Activated T-helper 17 cell treated with anti-CD3 and anti-CD28 coated beads, Interleukin-2, amount 50 U/mL, for 72 hours (primary cell): ENCODE measurements around the gene CR2. TPM values are rescaled to one million over a fixed set of nuclear protein-coding genes. Genes with fewer than 3 reads are reported as not detected.
A peak's percentile ranks its signal among the peaks of the same experiment; 100 is the strongest.
"Not testable (repeated sequence)": the region's sequence is repeated elsewhere in the genome, so short reads cannot be mapped to it uniquely, and the experiment has no call there.

ENCODE experiments used
- ATAC-seq: fragments of 150-1000 bp; cut with Tn5 transposase; replicated peaks from 2 replicates; pipeline ENCODE4 v1.10.0; 2021; ENCODE audit warnings: mild to moderate bottlenecking, moderate library complexity
- H3K27ac Mint-ChIP-seq: one replicate; pipeline ENCODE4 v1.8.0; 2022; ENCODE audit warnings: mixed read lengths
- H3K27me3 Mint-ChIP-seq: one replicate; pipeline ENCODE4 v1.8.0; 2022; ENCODE audit warnings: mixed read lengths
- H3K36me3 Mint-ChIP-seq: one replicate; pipeline ENCODE4 v1.8.0; 2022; ENCODE audit warnings: low read depth, mild to moderate bottlenecking, mixed read lengths
- H3K4me1 Mint-ChIP-seq: one replicate; pipeline ENCODE4 v1.8.0; 2022; ENCODE audit warnings: mixed read lengths
- H3K4me3 Mint-ChIP-seq: one replicate; pipeline ENCODE4 v1.8.0; 2022; ENCODE audit warnings: mild to moderate bottlenecking, mixed read lengths
- H3K9me3 Mint-ChIP-seq: one replicate; pipeline ENCODE4 v1.8.0; 2022; ENCODE audit warnings: mixed read lengths
- total RNA-seq, 2 donors: library from RNA; stranded (reverse); gene quantifications; one replicate each; pipeline ENCODE4 v1.2.3, GENCODE V29; 2022

CR2 gene
- total RNA-seq, 2 donors from 2014 or later, result 0.42 TPM; not detected in 1

DNA sequence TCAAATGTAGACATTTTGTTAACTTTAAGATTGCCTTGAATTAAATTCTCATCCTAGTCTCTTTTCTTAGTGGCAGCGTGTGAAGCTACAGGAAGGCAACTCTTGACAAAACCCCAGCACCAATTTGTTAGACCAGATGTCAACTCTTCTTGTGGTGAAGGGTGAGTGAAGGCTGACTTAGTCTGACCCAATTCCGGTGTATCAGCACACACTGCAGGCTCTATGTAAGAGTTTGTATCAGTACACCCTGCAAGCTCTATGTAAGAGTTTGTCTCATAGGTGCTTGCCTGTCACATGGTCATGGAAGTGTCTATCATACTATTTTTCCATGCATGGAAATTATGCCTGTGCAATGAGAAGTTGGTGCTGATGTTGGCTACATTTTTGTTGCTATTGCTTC is 16.8 kb downstream of the CR2 start:
- H3K27ac Mint-ChIP-seq, result no peak overlapping the region

DNA sequence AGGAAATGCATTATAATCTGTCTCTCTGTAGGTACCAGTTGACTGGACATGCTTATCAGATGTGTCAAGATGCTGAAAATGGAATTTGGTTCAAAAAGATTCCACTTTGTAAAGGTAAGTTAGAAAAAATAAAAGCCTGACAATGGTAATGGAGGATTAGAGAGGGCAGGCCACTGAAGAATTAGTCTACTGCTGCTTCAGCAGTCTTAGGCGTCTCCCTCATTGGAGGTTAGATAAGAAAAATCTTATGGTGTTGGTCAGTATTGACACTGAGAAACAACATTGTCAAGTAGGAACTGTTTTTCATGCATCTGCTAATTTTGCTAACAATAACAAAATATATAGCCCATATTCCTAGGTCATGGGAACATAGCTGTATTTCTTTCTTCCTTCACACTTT is 20.1 kb downstream of the CR2 start:
- Mint-ChIP-seq H3K4me3 (no peak overlapping the region), H3K27me3 (peaks cover 6% of the 10 kb centered on the region), H3K9me3 (peaks cover 5% of the 10 kb centered on the region), H3K27ac (no peak overlapping the region), H3K36me3 (no peaks in the 10 kb centered on the region), H3K4me1 (no peaks in the 10 kb centered on the region)
- no peak for ATAC-seq

More for the DNA sequence above, 16.8 kb downstream of the CR2 start:
- peaks cover 11% of the 10 kb centered on the region for H3K27me3 Mint-ChIP-seq
- no peaks in the 10 kb centered on the region for H3K9me3 Mint-ChIP-seq
- no peaks in the 10 kb centered on the region for H3K4me1 Mint-ChIP-seq
- no peaks in the 10 kb centered on the region for H3K36me3 Mint-ChIP-seq
- no peak overlapping the region for H3K4me3 Mint-ChIP-seq
- ATAC-seq, result peak; percentile 72

DNA sequence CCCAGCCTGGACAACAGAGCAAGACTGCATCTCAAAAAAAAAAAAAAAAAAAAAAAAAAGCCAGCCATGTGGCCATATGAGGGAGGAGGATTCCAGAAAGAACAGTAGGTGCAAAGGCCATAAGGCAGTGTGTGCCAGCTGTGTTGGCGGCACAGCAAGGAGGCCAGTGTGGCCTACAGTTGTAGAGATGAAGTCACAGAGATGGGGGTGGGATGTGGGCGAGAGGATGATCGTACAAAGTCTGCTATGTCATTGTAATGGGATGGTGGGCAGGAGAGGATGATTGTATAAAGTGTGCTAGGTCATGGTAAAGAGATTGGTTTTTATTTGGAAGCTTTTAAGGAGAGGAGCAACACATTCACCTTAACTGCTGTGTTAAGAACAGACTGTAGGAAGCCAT is 32.1 kb downstream of the CR2 start:
- no peaks in the 10 kb centered on the region for H3K4me1 Mint-ChIP-seq
- no peak overlapping the region for H3K4me3 Mint-ChIP-seq
- no peaks in the 10 kb centered on the region for H3K9me3 Mint-ChIP-seq
- no peak overlapping the region for H3K27ac Mint-ChIP-seq
- peaks cover 4% of the 10 kb centered on the region for H3K27me3 Mint-ChIP-seq
- H3K36me3 Mint-ChIP-seq, result no peaks in the 10 kb centered on the region
- no peak for ATAC-seq

DNA sequence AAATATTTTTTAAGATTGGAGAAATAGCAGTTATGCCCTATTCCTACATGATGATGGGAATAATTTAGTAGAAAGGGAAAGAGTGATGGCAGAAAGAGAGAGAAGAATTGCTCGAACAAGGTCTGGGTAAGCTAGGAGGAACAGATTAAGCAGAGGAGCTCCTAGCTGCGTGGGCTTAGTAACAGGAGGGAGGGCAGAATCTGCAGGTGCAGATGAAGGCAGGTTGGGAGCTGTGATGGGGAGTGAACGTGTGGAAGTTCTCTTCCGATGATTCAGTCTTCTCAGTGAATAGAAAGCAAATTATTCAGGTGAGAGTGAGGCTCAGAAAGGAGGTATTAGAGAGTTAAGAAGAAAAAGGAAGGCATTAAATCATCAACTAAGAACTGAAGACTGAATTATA is 33.5 kb downstream of the CR2 start:
- ATAC-seq, result no peak
- Mint-ChIP-seq H3K9me3 (no peaks in the 10 kb centered on the region), H3K4me3 (no peak overlapping the region), H3K27ac (no peak overlapping the region), H3K36me3 (no peaks in the 10 kb centered on the region), H3K27me3 (peaks cover 4% of the 10 kb centered on the region), H3K4me1 (no peaks in the 10 kb centered on the region)

DNA sequence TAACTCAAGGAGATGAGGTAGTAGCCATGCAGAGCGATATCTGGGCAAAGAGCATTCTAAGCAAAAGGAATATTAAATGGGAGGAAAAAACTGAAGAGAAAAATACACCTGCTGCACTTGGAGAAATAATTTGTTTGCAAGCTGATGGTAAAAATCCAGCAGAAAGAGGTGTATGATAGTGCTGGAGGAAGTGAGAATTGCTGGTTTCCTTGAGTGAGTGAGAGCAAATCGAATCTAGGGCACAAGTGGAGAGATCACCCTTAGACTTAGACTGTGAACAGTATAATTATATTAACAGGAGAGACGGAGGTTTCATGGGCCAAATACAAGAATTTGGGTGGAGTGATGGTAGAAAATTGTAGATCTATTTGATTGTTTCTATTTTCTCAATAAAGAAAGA is 39.1 kb downstream of the CR2 start:
- H3K4me1 Mint-ChIP-seq, result peaks cover 4% of the 10 kb centered on the region
- no peak overlapping the region for H3K27ac Mint-ChIP-seq
- ATAC-seq, result no peak
- no peak overlapping the region for H3K4me3 Mint-ChIP-seq
- H3K9me3 Mint-ChIP-seq, result no peaks in the 10 kb centered on the region
- H3K27me3 Mint-ChIP-seq, result peaks cover 18% of the 10 kb centered on the region
- no peaks in the 10 kb centered on the region for H3K36me3 Mint-ChIP-seq

DNA sequence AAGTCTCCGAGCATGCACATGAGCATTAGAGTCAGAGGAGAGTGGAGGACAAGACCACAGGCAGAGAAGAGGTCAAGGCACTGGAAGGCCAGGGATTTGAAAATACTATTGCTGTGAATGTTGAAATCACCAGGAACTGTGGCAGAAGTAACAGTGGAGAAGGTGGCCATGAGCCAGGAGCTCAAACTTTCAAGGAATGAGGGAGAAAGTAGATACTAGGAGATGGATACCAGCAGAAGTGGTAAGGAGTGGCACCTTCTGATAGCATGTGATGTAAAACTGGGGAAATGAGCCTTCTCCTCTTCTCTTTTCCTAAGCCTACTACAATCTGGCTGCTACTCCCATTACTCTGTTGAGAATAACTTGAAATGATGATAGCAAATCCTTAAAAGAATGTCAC is 40.0 kb downstream of the CR2 start:
- ATAC-seq, result no peak
- peaks cover 4% of the 10 kb centered on the region for H3K4me1 Mint-ChIP-seq
- H3K4me3 Mint-ChIP-seq, result no peak overlapping the region
- H3K9me3 Mint-ChIP-seq, result no peaks in the 10 kb centered on the region
- no peaks in the 10 kb centered on the region for H3K36me3 Mint-ChIP-seq
- no peak overlapping the region for H3K27ac Mint-ChIP-seq
- peaks cover 21% of the 10 kb centered on the region for H3K27me3 Mint-ChIP-seq

DNA sequence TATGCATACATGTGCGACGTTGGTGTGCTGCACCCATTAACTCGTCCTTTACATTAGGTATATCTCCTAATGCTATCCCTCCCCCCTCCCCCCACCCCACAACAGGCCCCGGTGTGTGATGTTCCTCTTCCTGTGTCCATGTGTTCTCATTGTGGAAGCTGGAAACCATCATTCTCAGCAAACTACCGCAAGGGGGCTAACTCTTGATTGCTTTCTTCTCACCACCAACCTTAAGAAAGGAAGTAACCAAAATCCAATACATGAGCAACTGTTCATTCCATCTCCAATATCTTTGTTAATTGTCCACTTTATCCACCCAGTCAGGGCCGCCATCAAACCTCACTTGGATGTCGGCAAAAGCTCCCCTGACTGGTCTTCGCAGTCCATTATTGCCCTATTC is 41.2 kb downstream of the CR2 start:
- not testable (repeated sequence) for H3K9me3 Mint-ChIP-seq, H3K4me1 Mint-ChIP-seq, ATAC-seq, H3K27ac Mint-ChIP-seq, H3K36me3 Mint-ChIP-seq
- Mint-ChIP-seq H3K27me3 (peaks cover 25% of the 10 kb centered on the region), H3K4me3 (peak overlapping the region; percentile 59)

DNA sequence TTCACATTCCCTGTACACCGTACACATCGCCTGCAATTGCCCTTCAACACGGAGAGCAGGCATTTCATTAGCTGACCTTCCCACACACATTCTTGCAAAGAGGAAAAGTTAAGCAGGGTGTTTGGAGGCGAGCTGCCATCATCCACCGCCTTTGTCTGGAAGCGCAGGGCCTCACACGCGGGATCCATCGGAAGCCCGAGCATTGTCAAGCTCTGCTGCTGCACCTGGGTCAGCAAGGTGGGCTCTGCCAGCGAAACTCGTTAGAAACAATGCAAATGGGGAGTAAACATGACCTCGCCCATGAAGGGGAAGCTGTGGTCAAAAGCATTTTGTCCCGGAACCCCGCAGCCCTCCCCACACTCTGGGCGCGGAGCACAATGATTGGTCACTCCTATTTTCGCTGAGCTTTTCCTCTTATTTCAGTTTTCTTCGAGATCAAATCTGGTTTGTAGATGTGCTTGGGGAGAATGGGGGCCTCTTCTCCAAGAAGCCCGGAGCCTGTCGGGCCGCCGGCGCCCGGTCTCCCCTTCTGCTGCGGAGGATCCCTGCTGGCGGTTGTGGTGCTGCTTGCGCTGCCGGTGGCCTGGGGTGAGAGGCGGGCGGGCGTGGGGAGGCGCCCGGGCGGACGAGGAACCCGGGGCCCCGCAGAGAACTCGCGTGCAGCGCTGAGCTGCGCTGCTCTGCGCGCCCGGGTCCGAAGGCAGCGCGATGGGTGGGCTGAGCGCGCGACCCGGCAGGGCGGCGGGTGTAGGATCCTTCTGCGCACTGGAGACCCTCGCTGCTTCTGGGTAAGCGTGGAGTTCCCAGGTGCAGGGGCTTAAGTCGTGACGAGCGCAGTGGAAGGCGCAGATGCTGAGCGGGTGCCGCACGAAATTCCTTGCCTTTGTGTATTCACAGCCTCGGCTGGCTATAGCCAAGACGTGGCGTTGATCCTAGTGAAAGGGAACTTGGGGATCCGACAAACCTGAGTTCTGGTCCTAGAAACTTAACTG is 42.0 kb downstream of the CR2 start, which contains the start of gene CR1:
Gene CR1 (plus strand): TSS at position 357 of the 992 bp plus-strand sequence. CDS start 111 bp downstream, at position 468.
- H3K9me3 Mint-ChIP-seq, result no peaks in the 10 kb centered on the region
- H3K4me1 Mint-ChIP-seq, result peaks cover 9% of the 10 kb centered on the region
- ATAC-seq, result peak; percentile 39
- H3K4me3 Mint-ChIP-seq, result peak within 1 kb of the TSS; percentile 59
- H3K27ac Mint-ChIP-seq, result no peak within 1 kb of the TSS
- peaks cover 25% of the 10 kb centered on the region for H3K27me3 Mint-ChIP-seq
- H3K36me3 Mint-ChIP-seq, result no peaks in the 10 kb centered on the region

DNA sequence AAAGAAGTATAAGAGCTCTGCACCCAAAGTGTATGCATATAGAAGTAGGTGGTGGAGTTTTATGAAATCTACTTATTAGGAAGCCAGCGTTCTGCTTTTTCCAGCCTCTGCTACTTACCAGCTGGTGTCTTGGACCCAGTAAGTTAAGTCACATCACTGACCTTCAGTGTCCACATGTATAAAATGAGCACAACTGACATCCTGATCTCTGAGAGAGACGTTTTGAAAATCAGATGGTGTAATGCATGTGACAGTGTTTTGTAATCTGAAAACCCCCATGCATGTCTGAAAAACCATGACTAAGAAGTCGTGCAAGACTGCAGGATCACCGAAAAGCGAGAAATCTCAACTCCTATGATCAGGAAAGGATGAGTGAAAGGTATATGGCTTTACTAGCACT is 43.8 kb downstream of the CR2 start:
- no peak overlapping the region for H3K4me3 Mint-ChIP-seq
- ATAC-seq, result no peak
- peaks cover 9% of the 10 kb centered on the region for H3K4me1 Mint-ChIP-seq
- H3K27me3 Mint-ChIP-seq, result peaks cover 36% of the 10 kb centered on the region
- H3K36me3 Mint-ChIP-seq, result no peaks in the 10 kb centered on the region
- no peaks in the 10 kb centered on the region for H3K9me3 Mint-ChIP-seq
- H3K27ac Mint-ChIP-seq, result no peak overlapping the region

DNA sequence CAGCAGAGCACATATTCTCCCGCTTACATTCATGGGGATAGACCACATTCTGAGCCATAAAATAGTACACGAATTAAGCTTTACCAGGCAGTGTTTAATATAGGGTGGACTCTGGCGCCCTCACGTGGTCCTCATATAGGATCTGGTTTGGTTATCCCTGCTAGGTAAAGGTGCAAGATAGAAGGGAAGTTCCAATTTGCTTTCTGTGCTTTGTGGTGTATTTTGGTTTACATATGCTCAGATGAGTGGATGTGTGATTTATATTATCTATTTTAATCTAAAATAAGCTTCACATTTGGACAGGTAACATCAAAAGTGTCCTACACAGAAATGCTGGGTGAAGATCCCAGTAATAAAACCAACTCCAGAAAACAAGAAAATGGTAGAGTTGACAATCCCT is 45.4 kb downstream of the CR2 start:
- peak; percentile 66 for ATAC-seq
- peaks cover 40% of the 10 kb centered on the region for H3K27me3 Mint-ChIP-seq
- no peaks in the 10 kb centered on the region for H3K9me3 Mint-ChIP-seq
- no peaks in the 10 kb centered on the region for H3K36me3 Mint-ChIP-seq
- H3K27ac Mint-ChIP-seq, result peak overlapping the region; percentile 76
- no peak overlapping the region for H3K4me3 Mint-ChIP-seq
- H3K4me1 Mint-ChIP-seq, result peaks cover 9% of the 10 kb centered on the region

DNA sequence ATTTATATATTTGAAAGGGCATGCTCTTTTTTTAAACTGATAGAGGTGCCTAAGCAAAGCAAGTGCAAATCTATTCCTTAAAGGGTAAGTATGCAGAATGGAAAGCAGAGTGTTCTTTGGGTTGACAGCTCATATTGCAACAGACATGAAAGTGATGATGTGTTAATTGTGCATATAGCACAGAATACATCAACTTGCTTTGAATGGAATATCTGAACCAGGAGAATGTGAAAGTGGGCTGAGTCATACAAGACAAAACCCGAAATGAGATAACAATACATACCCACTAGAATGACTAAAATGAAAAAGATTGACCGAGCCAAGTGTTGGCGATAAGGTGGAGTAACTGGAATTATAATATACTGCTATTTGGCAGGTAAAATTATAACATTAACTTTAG is 46.2 kb downstream of the CR2 start:
- no peak overlapping the region for H3K27ac Mint-ChIP-seq
- peaks cover 39% of the 10 kb centered on the region for H3K27me3 Mint-ChIP-seq
- H3K36me3 Mint-ChIP-seq, result no peaks in the 10 kb centered on the region
- H3K4me3 Mint-ChIP-seq, result no peak overlapping the region
- no peaks in the 10 kb centered on the region for H3K9me3 Mint-ChIP-seq
- ATAC-seq, result peak; percentile 88
- peaks cover 9% of the 10 kb centered on the region for H3K4me1 Mint-ChIP-seq

DNA sequence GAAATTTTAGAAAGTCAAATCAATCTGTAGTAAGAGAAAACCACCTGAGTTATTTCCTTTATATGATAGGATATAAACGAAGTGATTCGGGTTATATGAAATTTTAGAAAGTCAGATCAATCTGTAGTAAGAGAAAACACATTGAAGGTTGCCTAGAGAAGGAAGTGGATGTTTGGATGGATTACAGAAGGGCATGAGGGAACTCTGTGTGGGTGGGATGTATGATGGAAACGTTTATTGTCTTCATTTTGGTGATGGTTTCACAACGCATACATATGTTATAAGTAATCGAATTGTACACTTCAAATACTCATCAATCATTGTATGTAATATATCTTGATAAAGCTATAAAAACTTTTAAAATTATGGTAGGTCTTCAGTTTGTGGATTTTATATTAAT is 46.9 kb downstream of the CR2 start:
- H3K4me1 Mint-ChIP-seq, result peaks cover 4% of the 10 kb centered on the region
- no peak overlapping the region for H3K27ac Mint-ChIP-seq
- H3K9me3 Mint-ChIP-seq, result no peaks in the 10 kb centered on the region
- no peak for ATAC-seq
- peaks cover 32% of the 10 kb centered on the region for H3K27me3 Mint-ChIP-seq
- no peak overlapping the region for H3K4me3 Mint-ChIP-seq
- no peaks in the 10 kb centered on the region for H3K36me3 Mint-ChIP-seq

DNA sequence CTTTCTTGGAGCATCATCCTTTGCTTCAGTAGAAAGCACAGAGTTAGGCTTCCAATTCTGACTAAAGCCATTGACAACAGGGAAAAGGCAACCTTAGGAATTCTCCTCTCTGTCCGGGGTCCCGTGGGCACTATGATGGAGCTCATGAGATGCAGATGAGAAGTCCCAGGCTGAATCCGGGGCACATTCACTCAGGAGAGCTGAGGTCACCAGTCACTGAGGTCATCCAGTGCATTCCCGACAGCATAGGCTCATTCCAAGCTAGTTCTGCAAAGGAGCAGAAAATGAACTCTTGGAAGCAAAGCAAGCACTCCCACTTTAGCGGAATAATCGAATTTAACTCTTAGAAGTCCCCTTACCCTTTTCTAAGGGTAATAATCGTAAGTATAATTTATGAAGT is 48.6 kb downstream of the CR2 start:
- Mint-ChIP-seq H3K9me3 (no peaks in the 10 kb centered on the region), H3K36me3 (peaks cover 6% of the 10 kb centered on the region), H3K4me1 (peaks cover 4% of the 10 kb centered on the region), H3K27ac (no peak overlapping the region), H3K27me3 (peaks cover 32% of the 10 kb centered on the region), H3K4me3 (no peak overlapping the region)
- no peak for ATAC-seq

DNA sequence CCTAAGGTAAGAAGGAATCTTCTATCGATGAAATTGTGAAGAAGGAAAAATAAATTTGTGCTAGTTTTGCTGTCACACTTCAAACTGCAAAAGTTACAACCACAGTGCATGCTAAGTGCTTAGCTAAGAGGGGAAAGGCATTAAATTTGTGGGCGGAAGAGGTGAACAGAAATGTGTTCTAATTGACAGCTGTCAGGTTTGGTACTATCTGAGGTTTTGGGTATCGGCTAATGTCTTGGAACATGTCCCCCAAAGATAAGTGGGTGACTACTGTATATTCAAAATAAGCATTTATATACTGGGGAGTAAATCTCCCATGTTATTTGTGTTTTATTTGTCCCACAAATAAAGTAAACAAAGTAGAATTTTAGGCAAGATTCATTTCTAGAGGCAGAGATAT is 49.8 kb downstream of the CR2 start:
- no peak for ATAC-seq
- H3K4me3 Mint-ChIP-seq, result no peak overlapping the region
- H3K27me3 Mint-ChIP-seq, result peaks cover 31% of the 10 kb centered on the region
- H3K27ac Mint-ChIP-seq, result no peak overlapping the region
- H3K9me3 Mint-ChIP-seq, result no peaks in the 10 kb centered on the region
- peaks cover 6% of the 10 kb centered on the region for H3K36me3 Mint-ChIP-seq
- peaks cover 4% of the 10 kb centered on the region for H3K4me1 Mint-ChIP-seq

DNA sequence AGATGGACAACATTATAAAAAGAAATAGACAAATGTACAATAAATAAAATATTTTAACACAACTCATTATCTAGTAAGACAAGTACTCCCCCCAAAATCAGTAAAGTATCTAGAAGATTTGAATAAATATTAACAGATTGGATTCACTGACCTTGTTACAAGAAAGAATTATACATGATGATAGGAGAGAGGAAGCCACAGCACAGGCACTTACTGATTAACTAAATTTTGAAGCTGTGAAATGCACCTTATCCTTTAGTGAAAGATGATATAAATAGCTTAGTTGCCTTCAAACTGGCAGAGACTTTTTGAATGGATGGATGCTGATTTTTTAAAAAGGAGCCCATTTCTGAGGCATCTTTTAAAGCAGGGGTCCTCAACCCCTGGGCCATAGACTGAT is 50.3 kb downstream of the CR2 start:
- no peak overlapping the region for H3K4me3 Mint-ChIP-seq
- peaks cover 6% of the 10 kb centered on the region for H3K36me3 Mint-ChIP-seq
- no peak overlapping the region for H3K27ac Mint-ChIP-seq
- H3K4me1 Mint-ChIP-seq, result peaks cover 4% of the 10 kb centered on the region
- no peaks in the 10 kb centered on the region for H3K9me3 Mint-ChIP-seq
- ATAC-seq, result no peak
- peaks cover 26% of the 10 kb centered on the region for H3K27me3 Mint-ChIP-seq
